Testis (tissue), 2 donors: ENCODE results near the gene PACS1.

ENCODE experiments used
- CTCF ChIP-seq, 3 experiments: fragments of 450-650 bp in 2 of 3; fragments of 200-600 bp in 1 of 3; sonication (generic) in 1 of 3; IDR thresholded peaks; one replicate each; pipeline ENCODE4 v1.5.1; 2016 to 2019; ENCODE audit warnings: antibody characterized with exemption in 3 of 3, mild to moderate bottlenecking in 2 of 3, moderate library complexity in 1 of 3
- POLR2A ChIP-seq: fragments of 450-650 bp; IDR thresholded peaks from one replicate; pipeline ENCODE4 v1.6.1; 2017; ENCODE audit warnings: antibody characterized with exemption, mild to moderate bottlenecking, moderate library complexity

- TF ChIP-seq CTCF (IDR thresholded peaks at IDR 0.05) (no peak), POLR2A (no peak)
Observed at GRCh38 chr11:66238786-66239413, 168.8 kb downstream of the PACS1 start.
